HepG2 (cell line): Measurements from ENCODE around the gene ZNF500. TPM values are rescaled to one million over a fixed set of nuclear protein-coding genes. Genes with fewer than 3 reads are reported as not detected.

Experiments used
- FOXK1 ChIP-seq: sonication (generic); formaldehyde crosslinking; IDR thresholded peaks from 2 replicates; pipeline ENCODE4 v1.4.0; 2020; ENCODE audit warnings: low read depth, missing genetic modification reagents, borderline replicate concordance
- GABPA ChIP-seq, 2 experiments: IDR thresholded peaks; 2 replicates each; pipeline ENCODE4 v1.6.1; 2011 to 2016; ENCODE audit warnings: low read depth in 2 of 2, low read length in 1 of 2, missing biosample characterization in 1 of 2, missing genetic modification characterization in 1 of 2
- GFI1 ChIP-seq: sonication (generic); formaldehyde crosslinking; IDR thresholded peaks from 2 replicates; pipeline ENCODE4 v1.5.0; 2020; ENCODE audit warnings: missing genetic modification reagents, mild to moderate bottlenecking, borderline replicate concordance
- HMGA1 ChIP-seq: sonication (generic); formaldehyde crosslinking; conservative IDR thresholded peaks from 2 replicates; pipeline ENCODE4 v1.4.0; 2020; ENCODE audit warnings: missing genetic modification reagents
- IRX3 ChIP-seq: sonication (generic); formaldehyde crosslinking; IDR thresholded peaks from 2 replicates; pipeline ENCODE4 v1.8.1; 2023; ENCODE audit warnings: mild to moderate bottlenecking, low read depth, missing genetic modification reagents, borderline replicate concordance
- JUND ChIP-seq: sonication (generic); formaldehyde crosslinking; IDR thresholded peaks from 2 replicates; pipeline ENCODE4 v1.8.0; 2022; ENCODE audit warnings: mild to moderate bottlenecking, missing genetic modification reagents
- KDM5A ChIP-seq: fragments of 200-600 bp; sonication (generic); IDR thresholded peaks from 2 replicates; pipeline ENCODE4 v1.7.0; 2018; ENCODE audit warnings: antibody characterized with exemption, mild to moderate bottlenecking, low read length, borderline replicate concordance
- NFIB ChIP-seq: sonication (generic); formaldehyde crosslinking; IDR thresholded peaks from 2 replicates; pipeline ENCODE4 v1.9.0; 2021; ENCODE audit warnings: missing genetic modification reagents, mild to moderate bottlenecking, borderline replicate concordance
- PCBP2 ChIP-seq: fragments of 200-400 bp; formaldehyde crosslinking; optimal IDR thresholded peaks from 2 replicates; pipeline ENCODE3; 2018; ENCODE audit warnings: low read length, low read depth; ENCODE audit not compliant: poor library complexity, severe bottlenecking
- POLR2AphosphoS5 ChIP-seq: IDR thresholded peaks from 2 replicates; pipeline ENCODE4 v1.6.1; 2012; ENCODE audit warnings: low read depth, low read length
- RAD21 ChIP-seq: fragments of 450-650 bp; formaldehyde crosslinking; IDR thresholded peaks from 2 replicates; pipeline ENCODE4 v1.5.0; 2020; ENCODE audit warnings: mild to moderate bottlenecking
- RBM22 ChIP-seq: fragments of 200-400 bp; formaldehyde crosslinking; optimal IDR thresholded peaks from 2 replicates; pipeline ENCODE3; 2017; ENCODE audit warnings: mild to moderate bottlenecking, low read length, moderate library complexity
- SNAPC4 ChIP-seq: sonication (generic); formaldehyde crosslinking; IDR thresholded peaks from 2 replicates; pipeline ENCODE4 v1.4.0; 2020; ENCODE audit warnings: mild to moderate bottlenecking, missing genetic modification reagents
- ZBTB38 ChIP-seq: sonication (generic); formaldehyde crosslinking; IDR thresholded peaks from 2 replicates; pipeline ENCODE4 v1.5.1; 2020; ENCODE audit warnings: mild to moderate bottlenecking, missing genetic modification reagents
- ZFP36 ChIP-seq: fragments of 150-350 bp; IDR thresholded peaks from 2 replicates; pipeline ENCODE4 v1.6.1; 2018; ENCODE audit warnings: borderline replicate concordance, low read length, low read depth; ENCODE audit not compliant: partially characterized antibody
- ZMYM3 ChIP-seq: sonication (generic); formaldehyde crosslinking; IDR thresholded peaks from 2 replicates; pipeline ENCODE4 v1.5.1; 2020; ENCODE audit warnings: mild to moderate bottlenecking, missing genetic modification reagents
- ZNF12 ChIP-seq: sonication (generic); formaldehyde crosslinking; IDR thresholded peaks from 2 replicates; pipeline ENCODE4 v1.5.0; 2020; ENCODE audit warnings: missing genetic modification reagents
- ZNF136 ChIP-seq: sonication (generic); formaldehyde crosslinking; IDR thresholded peaks from 2 replicates; pipeline ENCODE4 v1.8.1; 2022; ENCODE audit warnings: low read depth, mild to moderate bottlenecking, moderate library complexity, missing genetic modification reagents
- ZNF281 ChIP-seq: sonication (generic); formaldehyde crosslinking; IDR thresholded peaks from 2 replicates; pipeline ENCODE4 v1.4.0; 2020; ENCODE audit warnings: missing genetic modification reagents, borderline replicate concordance
- ZNF557 ChIP-seq: sonication (generic); formaldehyde crosslinking; IDR thresholded peaks from 2 replicates; pipeline ENCODE4 v1.4.0; 2020; ENCODE audit warnings: missing genetic modification reagents
- ZNF563 ChIP-seq: sonication (generic); formaldehyde crosslinking; IDR thresholded peaks from 2 replicates; pipeline ENCODE4 v1.8.0; 2022; ENCODE audit warnings: mild to moderate bottlenecking, moderate library complexity, missing genetic modification reagents
- ZNF740 ChIP-seq: sonication (generic); formaldehyde crosslinking; IDR thresholded peaks from 2 replicates; pipeline ENCODE4 v1.4.0; 2020; ENCODE audit warnings: missing genetic modification reagents
- ZNF768 ChIP-seq: sonication (generic); formaldehyde crosslinking; IDR thresholded peaks from 2 replicates; pipeline ENCODE4 v1.4.0; 2020; ENCODE audit warnings: missing genetic modification reagents
- polyA plus RNA-seq, 8 experiments: library from polyadenylated mRNA; depleted of rRNA in 3 of 8; stranded (reverse) in 7 of 8; unstranded in 1 of 8; fragments of >200 nt; fragmentation: Illumina TruSeq in 4 of 8; extraction: Trizol in 4 of 8; gene quantifications; 2 replicates each; pipeline versions ENCODE4 v1.2.1 to v1.2.3, GENCODE V29; 2011 to 2016; ENCODE audit warnings: low read depth in 4 of 8, missing spikeins in 1 of 8, mixed read lengths in 1 of 8; ENCODE audit not compliant: insufficient read depth in 1 of 8
- total RNA-seq, 5 experiments: library from RNA; depleted of rRNA; stranded (reverse); fragments of >200 nt; fragmentation: Illumina TruSeq; extraction: Trizol; gene quantifications; 2 replicates each; pipeline ENCODE4 v1.2.3, GENCODE V29; 2016; ENCODE audit warnings: low read depth in 1 of 5

ZNF500 gene
- total and polyA plus RNA-seq, 2 of the 13 experiments (the other 11 are each of a cell fraction or from before 2014, with no cell fraction given) = 6.1 to 12.2 TPM

DNA sequence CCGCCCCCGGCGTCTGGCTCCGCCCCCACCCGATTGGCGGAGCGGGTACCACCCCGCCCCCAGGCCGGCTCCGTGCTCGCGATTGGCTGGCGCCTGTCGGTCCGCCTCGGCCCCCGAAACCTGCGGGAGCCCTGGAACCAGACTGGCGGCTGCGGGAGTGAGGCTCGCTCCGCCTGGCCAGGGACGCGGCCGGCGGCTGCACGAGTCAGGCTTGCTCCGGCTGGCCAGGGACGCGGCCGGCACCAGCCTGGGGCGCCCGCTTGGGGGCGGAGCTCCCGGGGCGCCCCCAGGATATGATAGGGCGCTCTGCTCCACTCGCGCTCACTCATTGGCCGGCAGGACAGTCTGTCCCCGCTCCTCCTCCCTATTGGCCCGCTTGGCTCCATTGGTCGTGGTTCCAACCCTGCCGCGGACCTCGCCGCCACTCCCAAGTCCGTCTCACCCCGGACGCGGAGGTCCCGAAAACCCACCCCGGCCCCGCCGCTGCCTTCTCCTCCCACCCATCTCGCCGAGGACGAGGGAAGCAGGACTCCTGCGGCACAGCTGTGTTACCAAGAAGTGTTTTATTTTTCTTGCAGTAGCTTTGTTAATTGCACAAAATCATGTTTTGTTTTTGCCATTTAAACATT lies 35.8 kb upstream of the ZNF500 start (continued):
- TF ChIP-seq RAD21 (CRISPR knock-in tag) (peak; percentile 41; the same call in 1 of the 2 replicates), ZNF281 (CRISPR knock-in tag) (no peak), ZNF557 (CRISPR knock-in tag) (no peak), ZBTB38 (CRISPR knock-in tag) (no peak), GFI1 (CRISPR knock-in tag) (peak; percentile 0; the same call in 1 of the 2 replicates), ZFP36 (no peak), RBM22 (peak; percentile 62), ZNF740 (no peak), ZNF12 (CRISPR knock-in tag) (0 out of 2 replicates have a peak, but pooled peaks have one; percentile 31), ZNF136 (CRISPR knock-in tag) (no peak), ZMYM3 (no peak), JUND (CRISPR knock-in tag) (no peak), POLR2AphosphoS5 (peak; percentile 15; the same call in 1 of the 2 replicates), HMGA1 (no peak), SNAPC4 (CRISPR knock-in tag) (no peak), PCBP2 (no peak), FOXK1 (CRISPR knock-in tag) (no peak), GABPA (IDR thresholded peaks at IDR 0.05; ENCODE audit: low read depth, low read length) (no peak), GABPA (CRISPR knock-in tag; IDR thresholded peaks at IDR 0.05; ENCODE audit: low read depth) (no peak), ZNF563 (CRISPR knock-in tag) (no peak), NFIB (CRISPR knock-in tag) (no peak), ZNF768 (CRISPR knock-in tag) (no peak; the same call in 1 of the 2 replicates), IRX3 (no peak), KDM5A (peak; percentile 83; the same call in 1 of the 2 replicates)
